ENCODE data around the gene PRELID2.
"Not testable (repeated sequence)": the region's sequence is repeated elsewhere in the genome, so short reads cannot be mapped to it uniquely, and the experiment has no call there.

The PRELID2 gene

DNA sequence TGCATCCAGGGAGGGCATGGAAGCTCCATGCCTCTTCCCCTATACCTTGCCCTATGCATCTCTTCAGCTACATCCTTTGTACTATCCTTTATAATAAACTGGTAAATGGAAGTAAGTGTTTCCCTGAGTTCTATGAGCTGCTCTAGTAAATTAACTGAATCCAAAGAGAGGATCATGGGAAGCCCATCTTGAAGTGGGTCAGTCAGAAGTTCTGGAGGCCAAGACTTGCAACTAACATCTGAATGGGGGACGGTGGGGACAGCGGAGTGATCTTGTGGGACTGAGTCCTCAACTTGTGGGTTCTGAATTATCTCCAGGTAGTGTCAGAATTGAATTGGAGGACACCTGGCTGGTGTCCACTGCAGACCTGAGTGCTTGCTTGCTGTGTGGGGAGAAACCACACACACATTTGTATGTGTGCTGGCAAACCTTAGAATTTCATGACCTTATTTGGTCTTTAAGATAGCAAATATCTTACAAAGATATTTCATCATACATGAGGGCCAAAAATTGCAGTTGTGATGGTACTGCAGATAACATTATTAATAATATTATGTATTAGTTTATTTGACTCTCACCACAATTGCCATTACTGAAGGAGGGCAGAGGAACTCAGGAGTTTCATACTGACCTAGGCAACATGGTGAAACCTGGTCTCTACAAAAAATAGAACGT, 5.5 kb upstream of the PRELID2 start:
- peak; percentile 26 for DNase-seq (ENCODE audit: low read depth)

DNA sequence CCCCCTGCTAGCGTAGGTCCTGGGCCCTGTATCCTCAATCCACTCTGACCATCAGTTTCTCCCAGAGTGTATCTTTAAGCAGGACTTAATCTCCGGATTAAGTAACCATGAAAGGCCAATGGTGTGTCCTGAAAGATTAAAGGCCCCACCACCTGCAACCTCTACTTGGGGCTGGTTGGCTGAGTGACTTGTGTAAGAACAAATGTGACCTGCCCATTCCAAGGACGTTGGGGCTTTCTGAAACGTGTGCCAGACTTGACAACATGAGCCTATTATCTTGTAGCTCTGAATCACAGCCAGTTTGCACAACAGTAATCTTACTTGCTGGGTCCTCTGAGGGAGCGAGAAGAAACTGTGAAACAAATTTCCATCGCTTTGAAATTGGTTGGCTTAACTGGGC, 3.1 kb upstream of the PRELID2 start:
- DNase-seq (ENCODE audit: low read depth), result peak; percentile 77

DNA sequence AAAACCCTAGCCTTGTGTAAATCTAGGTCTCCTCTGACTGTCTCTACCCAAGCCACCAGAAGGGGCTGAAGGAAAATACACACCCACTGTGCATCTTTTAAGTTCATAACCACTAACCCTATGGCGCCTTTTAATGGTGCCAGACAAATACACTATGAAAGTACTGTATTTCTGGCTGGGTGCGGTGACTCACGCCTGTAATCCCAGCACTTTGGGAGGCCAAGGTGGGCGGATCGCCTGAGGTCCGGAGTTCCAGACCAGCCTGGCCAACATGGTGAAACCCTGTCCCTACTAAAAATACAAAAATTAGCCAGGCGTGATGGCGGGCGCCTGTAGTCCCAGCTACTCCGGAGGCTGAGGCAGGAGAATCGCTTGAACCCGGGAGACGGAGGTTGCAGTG, 1.1 kb upstream of the PRELID2 start:
- not testable (repeated sequence) for DNase-seq (ENCODE audit: low read depth)

DNA sequence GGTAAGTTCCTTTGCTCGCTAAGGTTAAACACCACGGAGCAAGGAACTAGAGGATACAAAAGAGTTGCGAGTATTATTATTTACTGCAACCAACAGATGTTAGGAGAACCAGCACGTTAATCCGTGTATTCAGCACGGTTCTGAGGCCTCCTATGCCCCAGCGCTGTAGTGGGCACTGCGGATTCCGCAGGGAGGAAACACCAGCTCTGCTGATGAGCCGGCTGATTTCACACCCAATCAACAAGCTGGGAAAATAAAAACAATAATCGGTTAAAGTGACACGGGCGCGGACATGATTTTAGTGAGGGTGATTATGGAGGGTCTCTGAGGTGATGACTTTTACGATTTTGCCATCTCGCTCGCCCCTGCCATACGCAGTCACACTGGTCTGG, 702 bp upstream of the PRELID2 start:
- no peak for DNase-seq (ENCODE audit: low read depth)

DNA sequence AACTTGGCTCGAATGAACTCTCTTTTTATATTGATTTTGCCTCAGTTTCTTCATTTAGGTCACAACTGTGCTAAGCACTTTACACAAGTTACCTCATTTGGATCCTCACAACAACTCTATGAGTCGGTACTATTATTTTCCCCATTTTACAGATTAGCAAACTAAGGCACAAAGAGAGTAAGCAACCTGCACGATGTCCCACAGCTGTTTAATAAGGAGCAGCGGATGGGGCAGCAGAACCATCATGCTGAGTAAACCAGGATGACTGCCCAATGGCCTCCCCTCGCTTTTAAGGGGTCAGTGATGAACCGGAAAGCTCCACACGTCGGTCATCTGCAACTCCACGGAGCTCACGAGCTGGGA, 607 bp downstream of the PRELID2 start:
- DNase-seq (ENCODE audit: low read depth), result no peak

DNA sequence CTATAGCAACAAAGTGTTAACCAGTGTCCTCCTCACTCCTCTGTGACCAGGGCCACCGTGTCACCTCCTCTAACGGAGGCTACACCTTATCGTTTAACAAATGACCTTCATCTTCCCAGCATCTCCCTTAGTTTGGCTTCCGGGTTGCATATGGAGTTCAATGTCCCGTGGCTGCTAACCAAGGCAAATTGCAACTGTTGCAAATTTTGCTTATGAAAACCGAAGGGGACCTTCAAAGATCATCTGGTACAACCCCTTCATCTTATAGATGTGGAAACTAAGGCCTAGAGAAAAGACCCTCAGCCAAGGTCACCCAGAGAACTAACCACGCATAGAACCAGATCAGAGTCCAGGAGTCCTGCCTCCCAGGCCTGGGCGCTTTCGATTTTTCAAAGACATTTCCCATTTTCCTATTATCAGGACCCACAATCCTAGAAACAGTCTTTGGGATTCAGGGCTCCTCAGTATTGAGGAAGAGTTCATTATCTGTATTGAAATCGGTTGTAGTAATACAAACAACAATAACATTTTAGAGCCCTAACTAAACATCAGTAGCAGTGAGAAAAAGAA, 1.4 kb downstream of the PRELID2 start:
- no peak for DNase-seq (ENCODE audit: low read depth)

DNA sequence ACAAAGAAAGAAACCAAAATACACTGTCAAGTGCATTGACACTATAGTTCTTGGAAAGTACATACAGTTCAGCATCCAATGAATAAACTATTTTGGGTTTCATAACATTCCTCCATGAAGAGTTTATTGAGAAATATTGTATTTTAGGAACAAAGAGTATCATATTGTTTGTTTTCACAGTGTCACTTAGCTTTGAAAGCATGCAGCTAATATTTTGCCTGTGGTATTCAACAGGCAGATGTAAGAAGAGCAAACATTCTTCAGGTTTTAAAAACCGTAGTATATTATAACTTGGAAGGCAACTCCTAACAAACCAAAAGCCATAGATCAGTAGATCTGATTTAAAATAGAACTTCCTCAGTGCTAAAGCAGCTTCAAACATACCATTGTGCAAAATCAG, 4.5 kb downstream of the PRELID2 start:
- DNase-seq (ENCODE audit: low read depth), result peak; percentile 28

DNA sequence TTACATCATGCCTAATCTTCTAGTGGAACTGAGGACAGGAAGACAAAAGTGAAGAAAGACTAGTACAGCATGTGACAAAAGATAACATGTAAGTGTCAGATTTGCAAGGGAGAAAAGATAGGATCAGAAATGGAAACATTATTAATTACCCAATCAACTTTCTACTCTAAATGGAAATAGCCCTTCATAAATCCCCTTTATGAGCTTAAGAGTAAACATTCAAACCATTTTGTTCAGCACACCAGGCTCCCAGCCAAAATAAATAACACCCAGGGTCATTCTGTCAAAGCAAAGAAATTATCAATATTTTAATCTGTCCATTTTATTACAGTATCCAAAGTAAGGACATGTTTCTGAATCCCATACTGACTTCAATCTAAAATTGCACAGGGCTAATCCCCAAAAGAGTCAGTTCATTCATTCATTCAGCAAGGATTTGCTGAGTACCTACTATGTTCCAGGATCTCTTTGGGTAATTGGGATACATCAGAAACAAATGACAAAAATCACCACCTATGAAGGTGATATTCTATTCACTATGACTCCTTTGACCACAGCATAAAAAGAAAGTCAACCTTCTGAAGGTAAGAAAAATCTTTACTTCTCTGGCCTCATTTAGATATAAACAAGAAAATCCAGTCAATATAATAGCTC, 5.3 kb downstream of the PRELID2 start:
- DNase-seq (ENCODE audit: low read depth), result no peak

DNA sequence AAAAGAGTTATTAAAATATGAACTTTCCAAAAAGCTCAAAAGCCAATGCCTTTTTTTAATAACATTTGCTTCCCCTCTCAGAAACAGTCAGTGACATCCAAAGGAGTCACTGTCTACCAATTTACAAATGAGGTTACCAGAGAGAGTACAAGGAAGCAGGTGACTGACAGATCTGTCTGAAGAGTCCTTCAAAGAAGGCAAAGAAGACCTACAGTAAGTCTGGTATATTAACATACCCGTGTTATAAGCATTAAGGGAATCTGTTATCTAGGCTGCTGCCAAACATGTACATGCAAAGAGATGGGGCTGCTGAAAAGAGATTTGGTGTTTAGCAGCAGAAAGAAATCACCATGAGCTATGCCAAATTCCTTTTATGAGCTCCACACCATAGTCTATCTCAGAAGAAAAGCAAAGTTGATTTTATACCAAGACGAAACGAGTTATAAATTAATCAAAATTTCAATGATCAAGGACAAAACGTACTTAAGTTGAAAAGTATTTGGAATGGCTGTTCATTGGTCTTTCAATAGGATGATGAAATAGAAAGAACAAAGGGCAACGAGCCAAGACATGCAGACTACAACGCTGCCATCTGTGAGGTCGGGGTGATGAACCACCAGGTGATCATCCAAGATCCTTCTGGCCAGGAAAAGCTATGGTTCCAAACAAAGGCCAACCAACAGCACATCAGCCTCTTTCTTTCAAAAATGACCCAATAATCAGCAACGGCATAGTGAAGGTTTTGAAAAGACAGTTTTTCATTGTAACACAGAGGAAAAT, 8.1 kb downstream of the PRELID2 start:
- DNase-seq (ENCODE audit: low read depth), result no peak

DNA sequence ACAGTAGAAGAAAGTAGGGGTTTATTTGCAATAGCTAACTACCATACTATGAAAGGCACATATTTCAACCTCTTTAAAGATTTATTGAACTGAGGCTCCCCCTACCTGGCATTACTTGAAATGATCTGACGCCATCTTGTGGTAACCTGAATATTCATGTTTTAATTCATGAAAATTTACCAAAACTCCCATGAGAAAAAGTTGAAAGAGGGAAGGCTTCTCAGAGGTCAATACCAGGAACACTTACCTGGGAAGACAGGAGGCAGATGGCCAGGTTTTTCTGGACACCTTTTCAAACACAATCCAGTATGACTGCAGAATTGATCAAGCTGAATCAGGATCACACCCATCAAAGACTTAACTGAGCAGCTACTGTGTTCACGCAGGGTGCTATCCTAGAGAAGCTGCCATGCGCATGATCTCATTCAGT, 9.4 kb downstream of the PRELID2 start:
- peak; percentile 60 for DNase-seq (ENCODE audit: low read depth)

DNA sequence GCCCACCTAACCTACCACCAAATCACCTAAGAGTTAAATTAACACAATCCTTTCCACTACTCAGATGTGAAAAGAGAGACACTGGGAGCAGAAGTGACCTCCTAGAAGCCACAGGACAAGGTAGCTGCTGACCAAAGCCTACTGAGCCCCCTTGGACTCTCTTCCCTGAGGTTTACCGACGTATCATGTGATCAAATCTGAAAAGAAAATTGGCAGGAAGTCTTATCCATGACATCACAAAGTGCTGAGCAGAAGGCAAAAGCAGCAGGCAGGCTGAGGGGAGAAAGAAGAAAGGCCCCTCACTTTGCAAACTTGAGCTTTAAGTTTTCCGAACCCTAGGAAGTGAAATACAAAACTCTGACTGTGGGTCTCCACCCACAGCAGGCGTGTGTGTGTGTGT, 11.1 kb downstream of the PRELID2 start:
- DNase-seq (ENCODE audit: low read depth), result no peak

DNA sequence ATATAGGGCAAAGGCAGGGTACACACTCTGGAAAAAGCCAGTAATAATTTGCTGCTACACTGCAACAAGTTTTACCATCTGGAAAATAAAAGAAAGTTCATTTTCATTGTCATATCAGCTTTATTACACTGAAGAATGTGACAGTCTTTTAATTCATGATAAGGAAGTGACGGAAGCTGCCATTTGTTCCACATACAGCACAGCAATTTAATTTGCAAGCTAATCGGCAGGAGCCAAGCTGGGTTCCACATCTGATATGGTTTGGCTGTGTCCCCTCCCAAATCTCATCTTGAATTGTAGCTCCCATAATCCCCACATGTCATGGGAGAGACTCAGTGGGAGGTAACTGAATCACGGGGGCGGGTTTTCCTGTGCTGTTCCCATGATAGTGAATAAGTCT, 16.5 kb downstream of the PRELID2 start:
- no peak for DNase-seq (ENCODE audit: low read depth)

DNA sequence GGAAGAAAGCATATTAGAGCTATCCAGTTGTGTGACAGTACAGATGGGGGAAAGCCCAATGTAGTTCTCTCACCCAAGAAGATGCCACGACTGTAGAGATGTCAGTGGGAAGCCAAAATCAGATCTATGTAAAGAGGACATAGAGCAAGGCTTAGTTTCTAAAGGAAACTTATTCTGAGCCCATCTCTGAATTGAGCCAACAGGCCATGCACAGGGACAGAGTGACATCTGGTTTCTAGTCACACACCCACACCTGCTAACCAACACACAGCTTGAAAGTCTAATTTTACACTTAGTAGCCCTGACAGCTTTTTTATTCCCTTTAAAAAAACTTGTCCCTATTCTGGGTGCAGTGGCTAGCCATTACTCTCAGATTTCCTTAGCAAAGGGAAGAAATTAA, 22.3 kb downstream of the PRELID2 start:
- no peak for DNase-seq (ENCODE audit: low read depth)

DNA sequence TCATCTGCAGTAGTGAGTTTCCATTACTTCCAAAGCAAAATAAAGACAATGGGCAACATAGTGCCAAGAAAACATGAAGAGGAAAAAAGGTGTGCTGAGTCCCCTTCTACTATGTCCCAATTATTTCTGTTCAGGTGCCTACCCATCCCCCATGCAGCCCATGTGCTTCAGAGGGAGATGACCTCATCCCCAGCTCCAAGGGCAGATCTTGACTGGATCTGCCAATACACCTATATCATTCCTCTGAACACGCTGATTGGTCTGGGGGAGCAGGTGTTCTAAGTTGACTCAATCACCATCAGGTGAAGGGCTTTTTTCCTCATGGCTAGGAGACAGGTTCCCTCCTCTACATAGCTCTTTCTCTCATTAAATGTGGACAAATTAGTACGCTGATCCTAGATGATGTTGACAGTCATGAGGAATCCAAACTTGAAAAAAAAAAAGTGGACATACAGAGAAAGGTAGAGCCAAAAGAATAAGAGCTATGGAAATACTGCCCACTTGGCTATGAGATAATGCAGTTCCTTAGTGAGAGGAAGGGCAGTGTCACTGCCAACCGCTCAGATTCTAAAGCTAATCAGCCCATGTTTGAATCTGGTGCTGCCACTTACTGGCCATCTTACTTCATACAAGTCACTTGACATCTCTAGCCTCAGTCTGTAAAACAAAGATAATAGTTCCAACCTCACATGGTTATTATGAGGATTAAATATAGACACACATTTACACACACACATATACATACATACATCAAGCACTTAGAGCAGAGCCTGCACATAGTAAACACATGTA, 23.1 kb downstream of the PRELID2 start:
- DNase-seq (ENCODE audit: low read depth), result peak; percentile 63

DNA sequence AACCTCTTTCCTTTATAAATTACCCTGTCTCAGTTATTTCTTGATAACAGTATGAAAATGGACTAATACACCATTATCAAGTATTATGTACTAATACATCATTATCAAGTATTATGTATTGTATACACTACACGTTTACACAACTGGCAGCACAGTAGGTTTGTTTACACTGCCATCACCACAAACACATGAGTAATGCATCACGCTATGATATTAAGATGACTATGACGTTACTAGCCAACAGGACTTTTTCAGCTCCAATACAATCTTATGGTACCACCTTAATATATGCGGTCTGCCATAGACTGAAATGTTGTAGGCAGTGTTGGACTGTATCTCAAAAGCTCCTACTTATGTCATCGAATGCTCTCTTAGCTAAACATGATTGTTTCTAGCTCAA, 28.2 kb downstream of the PRELID2 start:
- DNase-seq (ENCODE audit: low read depth), result peak; percentile 65

DNA sequence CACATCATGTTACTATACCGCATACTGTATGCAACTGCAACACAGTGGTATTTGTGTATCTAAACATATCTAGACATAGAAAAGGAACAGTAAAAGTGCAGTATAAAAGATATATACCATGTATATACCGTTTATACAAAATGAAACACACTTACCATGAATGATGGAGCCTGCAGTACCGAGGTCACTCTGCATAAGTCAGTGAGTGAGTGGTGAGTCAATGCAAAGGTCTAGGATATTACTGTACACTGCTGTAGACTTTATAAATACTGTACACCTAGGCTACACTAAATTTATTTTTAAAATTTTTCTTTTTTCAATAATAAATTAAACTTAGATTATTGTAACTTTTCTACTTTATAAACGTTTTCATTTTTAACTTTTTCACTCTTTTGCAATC, 29.3 kb downstream of the PRELID2 start:
- DNase-seq (ENCODE audit: low read depth), result no peak

DNA sequence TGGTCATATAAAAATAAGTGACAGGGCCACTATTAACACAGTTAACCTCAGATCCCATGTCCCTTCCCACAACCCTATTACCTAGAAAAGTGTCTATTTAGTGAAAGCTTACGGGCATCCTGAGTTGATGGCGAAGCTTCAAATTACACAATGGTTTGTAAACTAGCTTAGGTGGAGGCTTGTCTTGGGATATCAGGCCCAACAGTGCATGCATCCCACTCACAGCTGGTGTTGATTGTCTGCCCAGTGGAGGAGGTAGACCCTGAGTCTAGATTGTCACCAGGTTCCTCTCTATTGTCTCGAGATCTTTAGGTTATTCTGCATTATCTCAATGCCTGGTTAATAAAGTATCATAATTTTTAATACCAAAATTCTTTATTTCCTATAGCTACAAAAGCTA, 30.4 kb downstream of the PRELID2 start:
- no peak for DNase-seq (ENCODE audit: low read depth)

DNA sequence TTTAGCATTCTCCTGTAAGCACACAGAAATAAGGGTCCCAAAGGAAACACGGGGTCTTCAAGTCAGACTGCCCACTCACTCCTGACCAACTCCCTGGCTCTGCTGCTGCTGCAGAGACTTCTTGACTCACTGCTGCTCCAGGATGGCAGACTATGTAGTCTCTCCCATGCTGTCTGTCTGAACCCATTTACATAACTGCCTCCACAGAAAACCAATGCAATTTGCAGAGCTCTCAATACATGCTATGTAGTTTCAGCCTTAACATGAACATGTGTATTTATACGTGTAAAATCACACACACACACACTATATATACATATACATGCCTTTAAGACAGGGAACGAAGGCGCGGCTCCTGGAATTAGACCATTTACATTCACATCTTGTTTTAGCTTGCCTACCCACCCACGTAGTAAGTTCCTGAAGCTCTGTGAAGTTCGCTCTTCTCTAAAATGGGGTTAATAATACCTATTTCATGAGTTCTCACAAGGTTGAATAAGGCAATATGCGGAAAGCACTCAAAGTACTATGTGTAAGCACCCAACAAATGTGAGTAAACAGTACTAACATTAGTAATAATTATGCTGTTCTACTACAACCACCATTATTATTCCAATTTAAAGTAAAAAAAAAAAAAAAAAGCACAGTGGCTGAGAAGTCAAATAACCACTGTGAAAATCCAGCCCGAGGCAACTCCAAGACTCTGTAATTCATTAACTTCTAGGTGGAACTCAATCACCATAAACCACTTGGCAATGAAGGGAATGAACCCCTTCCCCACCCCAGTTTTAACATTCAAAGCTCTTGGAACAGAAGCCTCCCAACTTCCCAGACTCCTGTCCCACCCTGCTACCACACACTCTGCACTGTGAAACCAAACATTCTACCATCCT, 31.8 kb downstream of the PRELID2 start:
- DNase-seq (ENCODE audit: low read depth), result no peak

DNA sequence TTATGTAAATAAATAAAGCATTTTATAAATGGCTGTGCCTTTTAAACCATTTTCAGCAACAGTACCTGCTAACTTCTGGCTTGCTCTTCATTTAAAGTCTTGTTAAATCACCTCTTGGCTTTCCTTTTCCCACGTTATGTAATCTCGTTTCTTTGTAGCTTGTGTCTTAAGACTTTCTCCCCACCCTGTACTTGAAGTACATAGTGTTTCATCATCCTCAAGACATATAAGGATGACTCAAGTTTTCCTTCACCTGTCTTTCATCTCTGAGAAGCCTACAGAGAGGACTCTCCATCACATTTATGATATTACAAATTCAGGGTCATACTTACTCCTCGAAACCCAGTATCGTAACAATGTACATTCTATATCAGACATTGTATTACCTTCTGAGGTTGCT, 33.9 kb downstream of the PRELID2 start:
- DNase-seq (ENCODE audit: low read depth), result peak; percentile 68

DNA sequence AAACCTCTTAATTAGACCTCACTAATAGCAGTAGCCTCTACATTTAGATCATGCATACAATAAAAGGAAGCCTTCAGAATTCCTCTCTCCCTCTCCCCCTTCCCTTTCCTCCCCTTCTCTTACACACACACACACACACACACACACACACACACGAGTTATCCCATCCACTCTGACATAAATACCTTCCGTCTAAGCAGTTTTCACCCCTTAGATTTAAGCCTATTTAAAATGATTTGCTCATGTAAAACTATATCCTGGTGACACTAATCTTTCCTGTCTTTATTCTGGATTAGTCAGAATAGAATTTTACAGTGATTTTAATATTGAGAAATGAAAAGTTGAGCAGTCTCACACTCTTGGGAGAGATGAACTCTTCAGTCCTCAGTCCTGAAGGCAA, 35.0 kb downstream of the PRELID2 start:
- DNase-seq (ENCODE audit: low read depth), result no peak

DNA sequence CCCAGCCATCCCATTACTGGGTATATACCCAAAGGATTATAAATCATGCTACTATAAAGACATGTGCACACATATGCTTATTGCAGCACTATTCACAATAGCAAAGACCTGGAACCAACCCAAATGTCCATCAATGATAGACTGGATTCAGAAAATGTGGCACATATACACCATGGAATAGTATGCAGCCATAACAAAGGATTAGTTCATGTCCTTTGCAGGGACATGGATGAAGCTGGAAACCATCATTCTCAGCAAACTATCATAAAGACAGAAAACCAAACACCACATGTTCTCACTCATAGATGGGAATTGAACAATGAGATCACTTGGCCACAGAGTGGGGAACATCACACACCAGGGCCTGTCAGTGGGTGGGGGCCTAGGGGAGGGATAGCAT, 36.6 kb downstream of the PRELID2 start:
- not testable (repeated sequence) for DNase-seq (ENCODE audit: low read depth)

Data from amniotic epithelial cell (primary cell).